ENCODE data around the gene SAMD4B.
"Not testable (repeated sequence)": the region's sequence is repeated elsewhere in the genome, so short reads cannot be mapped to it uniquely, and the experiment has no call there.

Gene SAMD4B

DNA sequence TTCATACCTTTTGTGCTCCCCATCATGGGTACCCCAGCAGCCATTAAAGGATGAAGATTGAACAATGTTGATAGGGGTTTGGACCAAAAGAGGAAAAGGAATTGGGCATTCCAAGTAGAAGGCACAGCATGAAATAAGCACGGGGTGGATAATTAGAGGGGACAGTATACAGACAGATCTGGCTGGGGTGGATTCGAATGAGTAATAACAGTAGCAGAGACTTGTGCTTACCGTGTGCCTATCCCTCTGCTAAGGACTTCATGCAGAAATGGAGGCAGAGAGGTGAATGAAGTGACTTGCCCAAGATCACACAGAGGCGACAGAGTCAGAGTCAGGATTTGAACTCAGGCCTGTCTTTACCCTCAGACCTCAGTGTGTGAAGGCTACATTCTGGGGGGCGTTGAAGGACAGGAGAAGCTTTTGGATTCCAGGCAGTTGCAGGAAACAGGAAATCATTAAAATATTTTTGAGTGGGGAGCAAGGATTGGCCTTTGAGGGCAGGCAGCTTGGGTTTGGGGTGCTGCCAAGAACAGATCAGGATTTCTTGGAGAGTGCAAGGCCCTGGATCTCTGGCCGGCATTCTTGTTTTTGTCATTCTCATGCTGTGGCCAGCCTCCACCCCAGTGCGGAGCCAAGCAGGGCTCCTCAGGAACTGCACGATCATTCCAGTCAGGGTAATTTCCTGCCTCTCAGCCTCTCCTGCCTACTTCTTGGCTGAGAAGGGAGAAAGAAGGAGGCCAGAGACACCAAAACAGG is 30.0 kb downstream of the SAMD4B start:
- DNase-seq = no peak

DNA sequence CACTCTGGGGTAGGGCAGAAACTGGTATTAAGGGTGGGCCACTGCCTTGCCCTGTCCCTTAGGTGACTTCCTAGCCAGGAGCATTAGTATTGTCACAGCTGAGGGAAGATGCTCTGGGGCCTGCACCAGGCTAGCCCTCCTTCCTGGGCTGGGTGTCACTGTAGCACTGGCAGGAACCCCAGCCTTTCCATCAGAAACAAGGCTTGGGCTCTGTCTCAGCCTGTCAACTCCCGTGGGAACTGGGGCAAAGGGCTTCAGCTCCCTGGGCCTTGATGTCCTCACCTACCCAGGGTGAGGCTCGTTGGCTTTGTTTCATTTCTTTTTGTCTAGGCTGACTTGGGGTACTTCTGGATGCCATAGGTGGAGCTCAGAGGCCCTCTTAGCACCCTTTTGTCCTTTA is 30.7 kb downstream of the SAMD4B start:
- no peak for DNase-seq

DNA sequence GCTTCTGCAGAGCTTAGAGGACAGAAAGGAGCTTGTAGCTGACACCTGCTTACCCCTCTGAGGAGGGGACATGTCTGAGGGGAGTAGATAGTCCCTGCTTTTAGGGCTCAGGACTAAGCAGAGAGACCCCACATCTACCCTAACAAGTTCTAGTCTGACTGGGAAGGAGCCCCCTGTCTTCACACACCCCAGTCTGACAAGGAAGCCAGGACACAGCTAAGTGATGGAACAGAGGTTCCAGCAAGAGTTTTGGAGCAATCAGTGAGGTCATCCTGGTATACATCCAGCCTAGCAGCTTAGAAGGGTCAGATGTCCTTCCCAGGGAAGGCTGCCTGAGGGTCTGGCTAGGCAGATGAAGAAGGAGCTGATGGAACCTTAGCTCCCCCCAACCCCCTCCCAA is 33.7 kb downstream of the SAMD4B start:
- no peak for DNase-seq

DNA sequence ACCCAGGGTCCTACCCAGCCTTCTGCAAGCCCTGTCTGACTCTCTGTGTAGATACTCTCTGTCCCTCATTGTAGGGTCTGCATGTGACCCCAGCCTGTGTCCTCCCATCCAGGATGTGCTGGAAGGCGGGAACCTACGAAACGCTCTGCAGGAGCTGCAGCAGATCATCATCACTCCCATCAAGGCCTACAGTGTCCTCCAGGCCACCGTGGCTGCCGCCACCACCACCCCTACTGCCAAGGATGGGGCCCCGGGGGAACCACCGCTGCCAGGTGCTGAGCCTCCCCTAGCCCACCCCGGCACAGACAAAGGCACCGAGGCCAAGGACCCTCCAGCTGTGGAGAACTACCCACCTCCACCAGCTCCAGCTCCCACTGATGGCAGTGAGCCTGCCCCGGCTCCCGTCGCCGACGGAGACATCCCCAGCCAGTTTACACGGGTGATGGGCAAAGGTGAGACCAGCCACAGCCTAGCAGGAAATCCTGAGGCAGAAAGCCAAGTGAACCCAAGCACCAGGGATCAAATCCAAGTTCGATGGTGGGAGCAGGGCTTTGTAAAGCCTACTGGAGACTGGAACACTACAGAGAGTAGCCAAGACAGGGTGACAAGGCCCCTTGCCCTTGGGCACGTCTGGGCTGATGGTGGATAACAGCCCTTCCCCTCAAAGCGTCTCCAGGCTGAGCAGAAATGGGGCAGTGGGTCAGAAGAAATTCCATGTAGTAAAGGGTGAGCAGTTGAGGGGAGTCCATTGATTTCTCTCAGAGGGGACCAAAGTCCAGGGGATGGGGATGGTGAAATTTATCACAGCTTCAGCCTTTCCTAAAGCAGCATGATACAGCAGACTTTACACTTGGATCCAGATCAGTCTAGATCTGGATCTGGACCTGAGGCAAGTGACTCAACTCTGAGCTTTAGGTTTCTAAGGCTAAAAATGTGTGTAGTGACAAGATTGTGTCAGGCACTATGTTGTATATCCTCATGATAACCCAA is 35.4 kb downstream of the SAMD4B start:
- no peak for DNase-seq

DNA sequence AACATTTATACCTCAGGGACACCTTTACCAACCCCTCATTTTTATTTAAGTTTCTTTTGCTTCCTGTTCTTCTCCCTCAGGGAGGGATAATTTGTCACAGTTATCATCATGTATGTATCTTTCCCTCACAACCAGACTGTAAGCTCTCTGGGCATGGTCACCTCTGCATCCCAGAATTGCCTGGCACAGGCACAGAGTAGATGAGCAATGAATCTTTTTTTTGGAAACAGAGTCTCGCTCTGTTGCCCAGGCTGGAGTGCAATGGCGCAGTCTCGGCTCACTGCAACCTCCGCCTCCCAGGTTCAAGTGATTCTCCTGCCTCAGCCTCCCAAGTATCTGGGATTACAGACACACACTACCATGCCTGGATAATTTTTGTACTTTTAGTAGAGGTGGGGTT is 37.1 kb downstream of the SAMD4B start:
- DNase-seq = not testable (repeated sequence)

DNA sequence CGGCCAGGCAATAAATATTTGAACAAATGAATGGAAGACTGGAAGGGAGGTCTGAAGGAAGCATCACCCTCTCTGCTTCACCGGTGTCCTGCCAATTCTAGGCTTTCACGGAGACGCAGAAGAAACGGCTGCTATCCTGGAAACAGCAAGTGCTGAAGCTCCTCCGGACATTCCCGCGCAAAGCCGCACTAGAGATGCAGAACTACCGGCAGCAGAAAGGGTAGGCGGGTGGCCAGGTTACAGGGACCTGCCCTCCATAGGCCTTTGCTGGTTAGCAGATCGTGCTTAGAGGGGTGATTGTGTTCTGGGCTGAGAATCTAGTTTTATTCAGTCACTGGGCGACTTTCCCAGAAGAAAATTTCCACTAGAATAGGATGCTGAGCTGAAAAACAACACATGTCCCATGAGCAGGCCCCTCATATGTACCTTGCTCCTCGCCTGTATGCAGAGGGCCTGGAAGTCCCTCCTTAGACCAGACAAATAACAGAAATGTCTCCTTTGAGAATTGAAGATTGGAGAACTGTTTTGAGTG is 37.7 kb downstream of the SAMD4B start:
- DNase-seq = no peak

DNA sequence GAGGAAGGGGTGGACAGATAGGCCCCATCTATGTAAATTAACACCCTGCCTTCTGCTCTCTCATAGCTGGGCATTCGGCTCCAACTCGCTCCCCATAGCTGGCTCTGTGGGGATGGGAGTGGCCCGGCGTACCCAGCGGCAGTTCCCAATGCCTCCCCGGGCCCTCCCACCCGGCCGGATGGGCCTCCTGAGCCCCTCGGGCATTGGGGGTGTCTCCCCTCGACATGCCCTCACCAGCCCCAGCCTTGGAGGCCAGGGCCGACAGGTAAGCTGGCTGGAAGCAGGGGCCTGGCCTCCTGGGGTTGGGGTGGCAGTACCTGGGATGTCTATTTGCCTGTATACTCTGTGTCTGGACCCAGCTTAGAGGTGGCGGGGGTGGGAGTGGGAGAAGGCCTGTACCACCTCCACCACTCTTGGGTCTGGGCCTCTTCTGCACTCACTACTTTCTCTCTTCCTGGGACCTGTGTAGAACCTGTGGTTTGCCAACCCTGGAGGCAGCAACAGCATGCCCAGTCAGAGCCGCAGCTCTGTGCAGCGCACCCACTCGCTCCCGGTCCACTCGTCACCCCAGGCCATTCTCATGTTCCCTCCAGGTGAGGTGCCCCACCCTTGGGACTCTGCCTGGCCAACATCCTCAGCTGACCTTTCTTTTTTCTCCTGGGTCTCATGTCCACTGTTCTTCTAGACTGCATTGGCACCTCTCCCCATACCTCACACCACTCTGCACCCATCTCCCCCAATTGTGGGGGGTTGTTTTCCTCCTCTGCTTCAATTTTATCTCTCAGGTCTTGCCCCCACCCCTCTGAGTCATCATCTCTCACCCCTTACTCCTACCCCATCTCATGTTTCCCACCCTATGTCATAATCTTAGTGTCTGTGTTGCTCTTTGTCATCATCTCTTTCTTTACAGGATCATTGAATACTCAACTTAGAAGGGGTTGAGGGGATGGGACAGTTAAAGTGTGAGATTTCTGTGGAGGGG is 38.6 kb downstream of the SAMD4B start:
- no peak for DNase-seq

DNA sequence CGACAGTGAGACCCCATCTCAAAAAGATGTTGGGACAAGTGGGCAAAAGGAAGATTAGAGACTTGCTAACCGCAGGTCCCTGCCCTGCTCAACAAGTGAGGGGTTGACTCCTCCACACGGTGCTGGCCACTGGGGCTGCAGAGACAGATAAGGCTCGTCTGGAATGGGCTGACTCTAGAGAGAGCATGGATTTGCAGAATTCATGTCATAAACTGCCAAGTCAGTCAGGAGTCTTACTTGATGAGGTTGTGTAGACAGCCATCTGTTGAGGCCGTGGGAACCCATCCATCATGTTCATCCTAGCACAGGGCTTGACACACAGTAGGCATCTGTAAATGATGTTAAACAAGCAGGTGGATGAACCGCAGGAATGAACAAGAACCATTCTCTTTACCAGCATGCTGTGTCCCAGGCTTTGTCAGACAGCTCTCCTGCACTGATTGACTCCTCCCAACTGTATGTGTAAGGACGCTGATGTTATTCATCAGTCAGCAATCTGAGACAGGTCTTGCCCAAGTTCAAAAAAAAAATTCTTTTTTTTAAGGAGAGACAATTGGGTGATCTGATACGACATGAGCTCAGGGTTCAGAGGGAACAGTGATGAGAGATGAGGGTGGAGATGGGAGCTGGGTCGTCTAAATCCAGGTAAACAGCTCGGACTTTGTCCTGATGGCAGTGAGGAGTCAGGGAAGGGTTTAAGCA is 39.8 kb downstream of the SAMD4B start:
- DNase-seq = no peak

DNA sequence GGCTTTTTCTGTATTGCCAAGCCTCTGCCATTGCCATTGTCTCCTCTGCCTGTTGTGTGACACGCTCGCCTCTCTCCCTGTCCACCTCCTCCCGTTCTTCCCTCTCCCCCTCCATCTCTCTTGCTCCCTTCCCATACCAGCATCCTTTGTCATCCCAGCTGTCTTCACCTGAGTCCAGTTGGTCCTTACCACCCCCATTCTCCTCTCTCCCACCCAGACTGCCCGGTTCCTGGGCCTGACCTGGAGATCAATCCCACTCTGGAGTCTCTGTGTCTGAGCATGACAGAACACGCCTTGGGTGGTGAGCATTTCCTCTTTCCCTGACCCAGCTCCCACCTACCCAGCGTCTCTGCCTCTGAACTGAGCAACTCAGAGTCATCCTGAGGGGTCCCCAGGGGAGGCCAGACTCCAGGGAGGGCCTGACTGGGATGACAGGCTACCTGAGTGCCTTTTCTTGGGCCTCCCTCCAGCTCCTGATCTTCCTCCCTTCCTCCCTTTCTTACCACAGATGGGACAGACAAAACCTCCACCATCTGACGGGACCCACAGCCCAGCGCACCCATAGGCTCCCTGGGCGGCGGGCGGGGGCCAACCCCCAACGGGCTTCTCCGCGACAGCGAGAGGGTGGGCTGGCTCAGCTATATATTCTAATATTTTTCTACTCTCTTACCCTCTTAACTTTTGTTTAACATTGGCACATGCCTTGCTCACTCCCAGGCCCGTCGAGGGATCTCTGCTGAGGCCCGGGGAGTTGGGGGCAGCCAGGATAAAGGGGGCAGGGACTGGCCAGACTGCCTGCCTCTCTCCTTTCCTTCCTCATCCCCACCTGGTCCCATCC is 41.0 kb downstream of the SAMD4B start:
- DNase-seq = no peak

DNA sequence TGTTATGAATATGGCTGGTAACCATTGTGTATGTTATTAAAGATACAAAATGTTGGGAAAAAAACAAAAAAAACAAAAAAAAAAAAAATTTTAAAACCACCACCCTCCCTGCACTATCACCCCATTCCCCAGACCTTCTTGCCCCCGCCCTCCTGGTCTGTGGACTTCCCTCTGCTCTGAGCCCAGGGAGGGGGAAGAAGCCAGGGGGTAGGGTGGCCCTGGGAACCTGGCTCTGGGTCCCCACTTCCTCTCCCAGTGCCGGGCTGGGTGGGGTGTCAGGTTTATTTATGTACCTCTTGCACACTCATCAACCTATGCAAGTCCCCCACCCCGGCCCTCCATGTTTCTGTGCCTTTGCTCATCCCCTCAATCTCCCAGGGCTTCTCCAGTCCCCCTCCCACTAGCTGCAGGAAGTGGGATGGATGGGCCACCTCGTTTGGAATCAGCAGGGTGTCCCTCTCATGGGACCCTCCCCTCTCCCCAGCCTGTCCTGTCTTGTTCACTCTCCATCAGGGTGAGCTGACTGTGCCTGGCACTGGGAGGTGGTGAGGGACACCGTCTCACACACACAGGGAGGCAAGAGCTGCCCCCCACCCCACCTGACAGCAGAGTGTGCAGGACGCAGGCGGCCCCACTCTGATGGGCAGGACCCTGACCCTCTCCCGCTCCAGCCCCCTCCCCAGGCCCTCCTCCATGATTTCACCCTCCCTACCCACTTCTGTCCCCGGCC is 42.8 kb downstream of the SAMD4B start:
- no peak for DNase-seq

DNA sequence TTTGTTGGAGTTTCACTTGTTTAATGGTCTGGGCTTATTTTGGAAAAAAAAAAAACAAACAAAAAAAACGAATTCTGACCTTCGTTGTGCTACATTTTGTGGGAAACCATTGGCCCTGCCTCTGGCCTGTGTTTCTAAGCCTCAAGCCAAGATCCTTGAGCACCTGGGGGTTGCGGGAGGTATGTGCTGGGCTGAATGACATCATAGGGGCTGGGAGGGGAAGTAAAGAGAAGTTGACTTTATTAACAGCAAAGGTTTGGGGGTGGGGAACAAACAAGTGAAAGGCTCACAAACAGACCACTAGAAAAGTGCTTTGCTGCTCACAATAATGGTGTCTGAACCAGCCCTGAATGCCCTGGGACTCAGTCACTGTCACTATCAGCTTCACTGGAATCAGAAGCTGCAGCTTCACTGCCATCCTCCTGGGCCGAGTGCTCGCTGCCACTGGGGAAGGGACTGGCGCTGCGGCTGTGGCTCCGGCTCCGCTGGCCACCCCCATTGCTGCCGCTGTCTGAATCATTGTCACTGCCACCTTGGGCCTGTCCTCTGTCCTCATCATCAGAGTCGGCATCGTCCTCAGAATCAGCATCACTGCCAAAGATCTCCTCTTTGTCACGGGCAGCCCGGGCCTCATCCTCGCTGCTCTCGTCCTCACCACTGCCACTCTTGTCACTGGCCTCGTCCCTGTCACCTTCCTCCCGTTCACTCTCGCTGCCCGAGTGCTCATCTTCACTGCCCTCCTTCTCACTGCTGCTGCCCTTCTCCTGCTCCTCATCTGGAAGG is 43.6 kb downstream of the SAMD4B start:
- DNase-seq = no peak

DNA sequence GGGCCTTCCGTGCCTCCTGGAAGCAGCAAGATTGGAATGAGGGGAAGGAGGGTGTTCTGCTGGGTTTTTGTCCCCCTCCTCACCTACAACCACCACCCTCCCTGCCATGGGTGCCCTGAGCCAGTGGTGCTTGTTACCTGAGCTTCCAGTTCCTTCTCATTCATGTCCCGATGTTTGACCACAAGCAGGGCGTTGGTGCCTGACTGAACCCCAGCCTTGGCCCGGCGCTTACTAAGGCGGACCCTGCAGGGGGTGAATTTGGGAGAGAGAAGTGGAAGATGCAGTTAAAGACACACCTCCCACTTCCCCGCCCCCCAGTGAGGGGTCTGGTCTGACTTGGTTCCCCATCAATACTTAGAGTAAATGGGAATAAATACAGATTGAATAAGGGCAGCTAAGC is 44.3 kb downstream of the SAMD4B start:
- no peak for DNase-seq

DNA sequence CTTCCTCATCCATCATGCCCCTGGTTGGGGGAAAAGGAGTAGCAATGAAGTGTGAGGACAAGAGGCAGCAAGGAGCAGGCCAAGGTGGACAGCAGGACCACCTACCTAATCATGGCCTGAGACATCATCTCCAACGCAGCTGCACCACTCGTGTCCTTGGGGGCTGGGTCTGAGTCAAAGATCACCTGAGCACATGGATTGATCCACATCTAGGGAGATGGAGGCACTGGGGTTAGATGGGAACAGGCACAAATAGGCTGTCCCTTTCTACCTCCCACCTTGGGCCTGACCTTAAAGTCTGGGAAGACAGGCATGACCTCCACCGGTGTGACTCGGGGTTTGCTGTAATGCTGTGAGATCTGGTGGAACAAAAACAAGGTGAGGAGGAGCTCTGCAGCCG is 46.4 kb downstream of the SAMD4B start:
- DNase-seq = no peak

DNA sequence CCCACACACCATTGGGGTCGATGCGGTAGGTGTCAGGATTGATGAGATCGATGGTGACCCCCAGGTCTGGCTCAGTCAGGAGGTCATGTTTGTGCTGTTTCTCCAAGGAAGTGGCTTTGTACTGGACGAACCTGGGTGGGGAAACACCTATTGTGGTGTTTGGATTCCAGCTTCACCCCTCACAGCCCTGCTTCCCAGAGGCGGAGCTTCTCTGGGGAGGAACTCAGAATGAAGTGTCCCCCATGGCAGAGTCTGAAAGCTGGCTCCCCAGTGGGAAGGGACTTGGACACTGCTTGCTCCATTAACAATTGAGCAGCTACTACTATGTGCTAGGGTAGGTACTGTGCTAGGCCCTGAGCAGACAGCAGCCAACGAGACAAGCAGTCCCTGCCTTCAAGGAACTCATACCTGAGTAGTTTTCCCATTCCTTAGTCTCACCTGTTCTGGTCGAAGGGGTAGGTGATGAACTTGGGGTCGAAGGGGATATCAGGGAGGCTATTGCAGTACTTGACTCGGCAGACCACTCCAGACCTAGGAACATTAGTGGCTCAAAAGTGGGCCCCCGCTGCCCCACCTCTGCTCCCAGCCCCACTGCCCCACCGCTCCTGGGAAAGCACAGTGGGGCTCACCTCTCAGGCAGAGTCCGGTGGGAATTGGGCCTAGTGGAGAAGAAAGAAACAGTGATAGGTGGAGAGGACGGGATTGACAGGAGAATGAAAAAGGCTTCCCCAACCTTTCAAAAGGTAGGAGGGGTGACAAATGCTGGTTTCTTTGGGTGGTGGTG is 47.6 kb downstream of the SAMD4B start:
- no peak for DNase-seq

DNA sequence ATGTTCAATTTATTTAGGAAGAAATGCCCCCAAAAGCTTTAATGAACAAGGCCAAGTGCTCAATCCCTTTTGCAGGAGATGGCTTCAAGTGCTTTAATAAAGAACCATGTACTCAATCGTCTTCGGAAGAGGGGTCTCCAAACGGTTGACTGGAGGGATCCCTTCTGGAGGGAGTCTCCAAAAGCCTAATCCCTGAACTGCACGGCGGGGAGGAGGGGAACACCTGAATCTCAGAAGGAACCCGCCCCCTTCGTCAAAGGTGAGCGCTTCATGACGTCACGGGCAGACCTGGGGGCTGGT is 48.2 kb downstream of the SAMD4B start:
- peak in 1 of 2 experiments; percentile 79 for DNase-seq

DNA sequence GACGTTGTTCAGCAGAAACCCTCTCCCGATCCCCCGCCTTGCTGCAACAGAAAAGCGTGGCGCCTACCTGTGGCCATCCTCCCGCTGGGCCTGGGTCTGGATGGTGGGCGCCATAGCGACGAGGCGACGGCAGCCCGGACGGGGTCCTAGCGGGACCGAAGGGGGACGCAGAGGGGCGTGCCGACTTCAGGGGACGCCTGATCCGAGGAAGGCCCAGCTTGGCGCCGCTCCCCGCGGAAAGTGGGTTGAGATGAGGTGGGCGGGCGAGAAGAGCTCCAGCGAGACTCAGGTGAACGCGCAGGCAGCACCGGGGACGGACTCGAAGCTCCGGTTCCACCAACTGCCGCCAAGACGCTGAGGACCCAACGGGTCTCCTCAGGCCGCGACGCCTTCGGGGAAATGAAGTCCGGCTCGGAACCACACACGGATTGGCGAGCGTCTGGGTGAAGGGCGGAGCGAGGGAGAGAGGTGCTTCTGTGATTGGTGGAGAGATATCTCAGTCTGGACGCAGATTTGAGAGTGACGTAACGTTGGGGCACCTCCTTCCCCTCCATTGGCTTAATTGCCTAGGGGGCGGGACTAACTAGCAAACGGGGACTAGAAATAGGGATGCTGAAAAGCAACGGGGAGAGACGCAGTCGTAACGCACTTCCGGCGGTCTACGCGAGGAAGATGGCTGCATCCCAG is 48.7 kb downstream of the SAMD4B start, which contains the start of the genes MED29 and PAF1:
TSS of gene MED29 (plus strand) at position 628 of the 687 bp plus-strand sequence. CDS start at position 673, 45 bp downstream.
TSS of gene PAF1 (minus strand) at position 356 of the 687 bp plus-strand sequence. CDS start at position 114, 242 bp downstream.
- peak; percentile 94 to 96 for DNase-seq
